H9 (cell line): ENCODE measurements around the gene NKRF. TPM values are rescaled to one million over a fixed set of nuclear protein-coding genes. Genes with fewer than 3 reads are reported as not detected.

Source experiments
- DNase-seq: peaks from one replicate; pipeline ENCODE4 v3.0.0-alpha.2; 2017
- H2AFZ ChIP-seq: one replicate; pipeline ENCODE4 v1.6.1; 2013; ENCODE audit warnings: mild to moderate bottlenecking, low read length, control low read depth, moderate library complexity
- H2AK5ac ChIP-seq: 2 replicates; pipeline ENCODE4 v1.6.1; 2013; ENCODE audit warnings: low read length, control low read depth, mixed read lengths; ENCODE audit not compliant: insufficient read length
- H2BK120ac ChIP-seq: one replicate; pipeline ENCODE4 v1.6.1; 2013; ENCODE audit warnings: low read depth, mild to moderate bottlenecking, low read length, control low read depth, inconsistent platforms; ENCODE audit not compliant: poor library complexity, severe bottlenecking
- H2BK12ac ChIP-seq: 2 replicates; pipeline ENCODE4 v1.6.1; 2013; ENCODE audit warnings: low read length, control low read depth, mixed read lengths, low read depth; ENCODE audit not compliant: insufficient read length
- H2BK15ac ChIP-seq: 2 replicates; pipeline ENCODE4 v1.6.1; 2013; ENCODE audit warnings: low read depth, low read length, control low read depth
- H2BK20ac ChIP-seq: one replicate; pipeline ENCODE4 v1.6.1; 2013; ENCODE audit warnings: low read depth, mild to moderate bottlenecking, low read length, control low read depth, inconsistent platforms; ENCODE audit not compliant: poor library complexity, severe bottlenecking
- H2BK5ac ChIP-seq: 2 replicates; pipeline ENCODE4 v1.6.1; 2013; ENCODE audit warnings: low read length, control low read depth, mixed read lengths; ENCODE audit not compliant: insufficient read length
- H3K14ac ChIP-seq: 2 replicates; pipeline ENCODE4 v1.6.1; 2013; ENCODE audit warnings: low read length, control low read depth; ENCODE audit not compliant: insufficient read depth
- H3K18ac ChIP-seq: 2 replicates; pipeline ENCODE4 v1.6.1; 2013; ENCODE audit warnings: low read depth, mild to moderate bottlenecking, mixed read lengths, low read length, control low read depth; ENCODE audit not compliant: insufficient read length
- H3K23ac ChIP-seq: 2 replicates; pipeline ENCODE4 v1.6.1; 2013; ENCODE audit warnings: low read length, control low read depth, mixed read lengths, low read depth; ENCODE audit not compliant: insufficient read length
- H3K23me2 ChIP-seq: 2 replicates; pipeline ENCODE4 v1.6.1; 2013; ENCODE audit warnings: low read depth, mild to moderate bottlenecking, mixed read lengths, low read length, control low read depth; ENCODE audit not compliant: insufficient read length, poor library complexity, severe bottlenecking
- H3K27ac ChIP-seq: 2 replicates; pipeline ENCODE4 v1.5.1; 2013; ENCODE audit warnings: low read length, control low read depth, mixed read lengths, low read depth; ENCODE audit not compliant: insufficient read length
- H3K27me3 ChIP-seq: 2 replicates; pipeline ENCODE4 v1.6.1; 2013; ENCODE audit warnings: low read length, control low read depth, inconsistent platforms; ENCODE audit not compliant: insufficient read depth
- H3K4ac ChIP-seq: 2 replicates; pipeline ENCODE4 v1.6.1; 2013; ENCODE audit warnings: low read depth, mild to moderate bottlenecking, control low read depth, inconsistent platforms, low read length, moderate library complexity
- H3K4me1 ChIP-seq: 2 replicates; pipeline ENCODE4 v1.6.1; 2013; ENCODE audit warnings: low read length, control low read depth, inconsistent platforms; ENCODE audit not compliant: insufficient read depth
- H3K4me2 ChIP-seq: 2 replicates; pipeline ENCODE4 v1.6.1; 2013; ENCODE audit warnings: low read length, control low read depth, mixed read lengths; ENCODE audit not compliant: insufficient read length, insufficient read depth
- H3K56ac ChIP-seq: 2 replicates; pipeline ENCODE4 v1.6.1; 2013; ENCODE audit warnings: low read depth, mild to moderate bottlenecking, mixed read lengths, low read length, control low read depth; ENCODE audit not compliant: insufficient read length
- H3K79me1 ChIP-seq: 2 replicates; pipeline ENCODE4 v1.6.1; 2013; ENCODE audit warnings: low read depth, mild to moderate bottlenecking, moderate library complexity, low read length, control low read depth, inconsistent platforms; ENCODE audit not compliant: insufficient read depth, poor library complexity, severe bottlenecking
- H3K79me2 ChIP-seq: 2 replicates; pipeline ENCODE4 v1.6.1; 2013; ENCODE audit warnings: low read length, control low read depth, inconsistent platforms; ENCODE audit not compliant: insufficient read depth
- H3K9ac ChIP-seq: 2 replicates; pipeline ENCODE4 v1.6.1; 2013; ENCODE audit warnings: low read length, control low read depth, mixed read lengths; ENCODE audit not compliant: insufficient read length; ENCODE audit errors: extremely low read depth
- H3K9me3 ChIP-seq: one replicate; pipeline ENCODE4 v1.6.1; 2013; ENCODE audit warnings: low read depth, low read length, inconsistent platforms; ENCODE audit not compliant: control insufficient read depth
- H3T11ph ChIP-seq: one replicate; pipeline ENCODE4 v1.6.1; 2013; ENCODE audit warnings: mild to moderate bottlenecking, low read length, control low read depth, inconsistent platforms
- H4K20me1 ChIP-seq: one replicate; pipeline ENCODE4 v1.6.1; 2013; ENCODE audit not compliant: control insufficient read depth, insufficient read length, insufficient read depth
- H4K5ac ChIP-seq: 2 replicates; pipeline ENCODE4 v1.6.1; 2013; ENCODE audit warnings: low read depth, mild to moderate bottlenecking, mixed read lengths, low read length, control low read depth; ENCODE audit not compliant: insufficient read length
- H4K8ac ChIP-seq: replicated peaks from 2 replicates; pipeline ENCODE4 v1.6.1; 2013; ENCODE audit warnings: low read length, control low read depth, mixed read lengths, low read depth; ENCODE audit not compliant: insufficient read length
- H4K91ac ChIP-seq: 2 replicates; pipeline ENCODE4 v1.6.1; 2013; ENCODE audit warnings: low read depth, mild to moderate bottlenecking, moderate library complexity, mixed read lengths, low read length, control low read depth; ENCODE audit not compliant: insufficient read length
- H3K27ac Mint-ChIP-seq, 3 experiments: 2 replicates in 2 of 3; 3 replicates in 1 of 3; pipeline ENCODE4 v1.8.0; 2020 to 2021; ENCODE audit warnings: mixed read lengths in 3 of 3, mild to moderate bottlenecking in 1 of 3, moderate library complexity in 1 of 3
- H3K27me3 Mint-ChIP-seq: 2 replicates; pipeline ENCODE4 v1.8.0; 2021; ENCODE audit warnings: low read depth, mild to moderate bottlenecking, moderate library complexity, mixed read lengths
- H3K36me3 Mint-ChIP-seq, 3 experiments: 2 replicates in 2 of 3; 3 replicates in 1 of 3; pipeline ENCODE4 v1.8.0; 2020 to 2021; ENCODE audit warnings: low read depth in 3 of 3, mixed read lengths in 3 of 3; ENCODE audit not compliant: insufficient read depth in 1 of 3
- H3K4me1 Mint-ChIP-seq, 2 experiments: 2 replicates each; pipeline ENCODE4 v1.8.0; 2020; ENCODE audit warnings: mixed read lengths in 2 of 2
- H3K4me3 Mint-ChIP-seq, 2 experiments: 2 replicates in 1 of 2; 3 replicates in 1 of 2; pipeline ENCODE4 v1.8.0; 2020 to 2021; ENCODE audit warnings: mild to moderate bottlenecking in 2 of 2, mixed read lengths in 2 of 2, moderate library complexity in 1 of 2
- H3K9me3 Mint-ChIP-seq, 2 experiments: 2 replicates in 1 of 2; 3 replicates in 1 of 2; pipeline ENCODE4 v1.8.0; 2020; ENCODE audit warnings: mild to moderate bottlenecking in 2 of 2, mixed read lengths in 2 of 2, moderate library complexity in 1 of 2
- CTCF ChIP-seq: fragments of 200-600 bp; sonication (generic); conservative IDR thresholded peaks from 3 replicates; pipeline ENCODE4 v1.8.0; 2021; ENCODE audit warnings: antibody characterized with exemption, mild to moderate bottlenecking
- WGBS: extraction: QIAGEN DNeasy Blood & Tissue Kit; methylation state at CpG from one replicate; pipeline ENCODE4 v1.1.7; 2013; ENCODE audit warnings: missing lambda C conversion rate, low lambda C conversion rate, mixed read lengths; ENCODE audit not compliant: insufficient read length; ENCODE audit errors: extremely low coverage; 5-methylcytosine and 5-hydroxymethylcytosine counted together
- total RNA-seq: library from RNA; stranded (reverse); gene quantifications from 2 replicates; pipeline ENCODE4 v1.2.1, GENCODE V29; 2021

The NKRF gene
- total RNA-seq, 1 experiment from 2014 or later: 15.1 TPM

DNA sequence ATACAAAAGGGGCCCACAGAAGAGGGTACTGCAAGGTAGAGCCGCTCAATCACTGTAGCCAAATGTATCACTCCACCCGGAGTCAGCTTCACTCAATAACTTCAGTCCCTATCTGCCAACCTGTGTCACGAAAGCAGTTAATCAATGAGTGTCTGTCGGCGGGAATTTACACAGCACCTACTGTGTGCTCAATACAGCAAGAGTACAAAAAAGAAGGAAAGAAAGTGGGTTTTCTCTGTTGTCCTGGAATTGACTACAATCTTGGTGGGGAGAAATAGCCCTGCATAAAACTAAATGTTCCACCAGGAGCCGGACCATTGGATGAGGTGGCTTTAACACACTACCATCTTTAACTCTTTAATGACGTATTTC is 780 bp upstream of the NKRF start:
- Histone ChIP-seq H2AFZ (no peak overlapping the region), H4K91ac (no peak overlapping the region), H3K18ac (no peak overlapping the region), H2BK5ac (no peak overlapping the region), H3K9me3 (peaks cover 12% of the 10 kb centered on the region), H2BK20ac (no peak overlapping the region), H3K4ac (no peak overlapping the region), H3K27me3 (no peaks in the 10 kb centered on the region; the same call in 1 of the 2 replicates), H4K20me1 (no peaks in the 10 kb centered on the region), H2BK120ac (no peak overlapping the region), H3K4me1 (no peaks in the 10 kb centered on the region; the same call in 1 of the 2 replicates), H3K79me1 (no peaks in the 10 kb centered on the region), H3K79me2 (no peaks in the 10 kb centered on the region; the same call in 1 of the 2 replicates), H3K23ac (no peak overlapping the region), H2AK5ac (no peak overlapping the region), H3K14ac (no peak overlapping the region), H3K27ac (no peak overlapping the region), H4K8ac (no peak overlapping the region), H4K5ac (no peak overlapping the region), H3K56ac (no peak overlapping the region), H2BK15ac (no peak overlapping the region), H3K23me2 (peaks cover 8% of the 10 kb centered on the region), H3K9ac (no peak overlapping the region), H3T11ph (no peak overlapping the region), H2BK12ac (no peak overlapping the region), H3K4me2 (peak overlapping the region; percentile 90)
- Mint-ChIP-seq H3K9me3 (peaks cover 63 to 65% of the 10 kb centered on the region in 2 experiments), H3K4me1 (peaks cover 15 to 16% of the 10 kb centered on the region in 2 experiments), H3K4me3 (peak overlapping the region; percentile 80 to 90), H3K27me3 (peaks cover 36% of the 10 kb centered on the region), H3K36me3 (peaks cover 9 to 12% (median 9%) of the 10 kb centered on the region in 3 experiments), H3K27ac (no peak overlapping the region)
- TF ChIP-seq CTCF: no peak
- no peak for DNase-seq
- WGBS: no CpG with 5 or more reads among the region's 7 CpGs
